HCT116 (cell line): ENCODE data around the gene TMEM184B. TPM values are rescaled to one million over a fixed set of nuclear protein-coding genes. Genes with fewer than 3 reads are reported as not detected.

Experiments used
- ATAC-seq: fragments of 200-7000 bp; cut with Tn5 transposase; 2 replicates; pipeline ENCODE4 v1.9.1; 2020; ENCODE audit warnings: mild to moderate bottlenecking, moderate library complexity
- BruUV-seq: library from RNA; stranded (reverse); fragments of 400-500 nt; replicated peaks from 2 replicates; lab custom pipeline; 2021; lab: Mats Ljungman, UMichigan
- CTCF ChIA-PET: fragments of 300-600 bp; sonication (Branson Sonifier 250); formaldehyde crosslinking; loops from one replicate; lab custom pipeline; 2021; ENCODE audit warnings: antibody characterized with exemption; lab: Charles Lee
- POLR2A ChIA-PET: fragments of 300-600, 350-600 bp; sonication (Branson Sonifier 250); formaldehyde crosslinking; loops from one replicate; lab custom pipeline; 2021; ENCODE audit warnings: antibody characterized with exemption; lab: Charles Lee
- RAD21 ChIA-PET, 2 experiments: fragments of 300-600 bp; sonication (Branson Sonifier 250); formaldehyde crosslinking; loops; one replicate each; lab custom pipeline; 2023; ENCODE audit warnings: low total read pairs in 2 of 2; ENCODE audit not compliant: uncharacterized antibody in 2 of 2, unreplicated experiment in 2 of 2, low non-redundant PET in 1 of 2; lab: Charles Lee
- DNase-seq: peaks from one replicate; pipeline ENCODE4 v3.0.0-alpha.2; 2010; ENCODE audit warnings: low read depth, low spot score
- H2AFZ ChIP-seq: fragments of 200-600 bp; shearing (Covaris generic), sonication (generic); 2 replicates; pipeline ENCODE4 v1.6.1; 2017; ENCODE audit warnings: low read depth, mixed run types, mixed read lengths, antibody characterized with exemption, low read length; ENCODE audit not compliant: poor library complexity, severe bottlenecking
- H3K27ac ChIP-seq: 2 replicates; pipeline ENCODE4 v1.5.1; 2012; ENCODE audit warnings: low read depth, low read length
- H3K27me3 ChIP-seq: fragments of 200-600 bp; sonication (generic); 2 replicates; pipeline ENCODE4 v1.6.1; 2016; ENCODE audit warnings: mixed run types, low read length, mixed read lengths; ENCODE audit not compliant: insufficient read depth
- H3K36me3 ChIP-seq, 2 experiments: fragments of 200-500 bp in 1 of 2; fragments of 200-600 bp in 1 of 2; sonication (Bioruptor generic) in 1 of 2; sonication (generic) in 1 of 2; 2 replicates each; pipeline versions ENCODE4 v1.5.1 to v1.6.1; 2014 to 2016; ENCODE audit warnings: low read length in 2 of 2, inconsistent platforms in 1 of 2, mixed read lengths in 1 of 2, mixed run types in 1 of 2; ENCODE audit not compliant: insufficient read depth in 2 of 2, control insufficient read depth in 1 of 2
- H3K4me1 ChIP-seq, 2 experiments: fragments of 200-600 bp in 1 of 2; sonication (generic) in 1 of 2; 2 replicates each; pipeline versions ENCODE4 v1.5.1 to v1.6.1; 2012 to 2017; ENCODE audit warnings: low read length in 2 of 2, inconsistent platforms in 1 of 2, mild to moderate bottlenecking in 1 of 2, mixed read lengths in 1 of 2, mixed run types in 1 of 2, moderate library complexity in 1 of 2; ENCODE audit not compliant: insufficient read depth in 2 of 2, control insufficient read depth in 1 of 2
- H3K4me2 ChIP-seq: fragments of 200-600 bp; sonication (generic); 2 replicates; pipeline ENCODE4 v1.6.1; 2017; ENCODE audit warnings: mixed run types, low read length, mixed read lengths
- H3K4me3 ChIP-seq, 2 experiments: fragments of 200-600 bp in 1 of 2; sonication (generic) in 1 of 2; replicated peaks in 1 of 2; 2 replicates each; pipeline ENCODE4 v1.5.1; 2011 to 2016; ENCODE audit warnings: low read length in 2 of 2, control low read depth in 1 of 2, low read depth in 1 of 2, mild to moderate bottlenecking in 1 of 2, mixed read lengths in 1 of 2, mixed run types in 1 of 2
- H3K79me2 ChIP-seq: fragments of 200-600 bp; sonication (generic); 2 replicates; pipeline ENCODE4 v1.6.1; 2017; ENCODE audit warnings: mild to moderate bottlenecking, mixed run types, low read length, moderate library complexity, mixed read lengths; ENCODE audit not compliant: insufficient read depth
- H3K9ac ChIP-seq: fragments of 200-600 bp; sonication (generic); 2 replicates; pipeline ENCODE4 v1.6.1; 2016; ENCODE audit warnings: low read length, mixed read lengths
- H3K9me2 ChIP-seq: fragments of 200-600 bp; sonication (generic), shearing (Covaris generic); 2 replicates; pipeline ENCODE4 v1.6.1; 2017; ENCODE audit warnings: mixed run types, mild to moderate bottlenecking, moderate library complexity; ENCODE audit not compliant: insufficient read depth
- H3K9me3 ChIP-seq, 2 experiments: fragments of 200-500 bp in 1 of 2; fragments of 200-600 bp in 1 of 2; sonication (Bioruptor generic) in 1 of 2; sonication (generic) in 1 of 2; 2 replicates each; pipeline ENCODE4 v1.6.1; 2014 to 2017; ENCODE audit warnings: low read length in 2 of 2, mixed read lengths in 2 of 2, inconsistent platforms in 1 of 2, low read depth in 1 of 2, mild to moderate bottlenecking in 1 of 2, mixed run types in 1 of 2, moderate library complexity in 1 of 2; ENCODE audit not compliant: control insufficient read depth in 1 of 2, insufficient read depth in 1 of 2
- H4K20me1 ChIP-seq: fragments of 200-600 bp; sonication (generic), shearing (Covaris generic); 2 replicates; pipeline ENCODE4 v1.6.1; 2017; ENCODE audit warnings: mixed run types, mild to moderate bottlenecking, moderate library complexity; ENCODE audit not compliant: insufficient read depth
- CEBPB ChIP-seq: IDR thresholded peaks from 2 replicates; pipeline ENCODE4 v1.6.1; 2012; ENCODE audit warnings: low read depth
- EGR1 ChIP-seq: IDR thresholded peaks from 2 replicates; pipeline ENCODE4 v1.6.1; 2012; ENCODE audit warnings: low read depth
- ELF1 ChIP-seq: IDR thresholded peaks from 2 replicates; pipeline ENCODE4 v1.6.1; 2012; ENCODE audit warnings: low read depth, borderline replicate concordance
- EZH2 ChIP-seq: fragments of 200-600 bp; sonication (generic); IDR thresholded peaks from 2 replicates; pipeline ENCODE4 v1.6.1; 2017; ENCODE audit warnings: antibody characterized with exemption, mixed run types
- FOSL1 ChIP-seq: IDR thresholded peaks from 2 replicates; pipeline ENCODE4 v1.6.1; 2012; ENCODE audit warnings: low read depth
- RAD21 ChIP-seq: IDR thresholded peaks from 2 replicates; pipeline ENCODE4 v1.6.1; 2012; ENCODE audit warnings: low read depth, mild to moderate bottlenecking
- SIN3A ChIP-seq: IDR thresholded peaks from 2 replicates; pipeline ENCODE4 v1.6.1; 2012; ENCODE audit warnings: low read depth
- YY1 ChIP-seq: IDR thresholded peaks from 2 replicates; pipeline ENCODE4 v1.6.1; 2011; ENCODE audit warnings: low read length, low read depth, moderate library complexity, mild to moderate bottlenecking; ENCODE audit not compliant: insufficient replicate concordance; ENCODE audit errors: extremely low read depth
- ZNF274 ChIP-seq: fragments of 200-500 bp; sonication (Bioruptor generic); IDR thresholded peaks from 2 replicates; pipeline ENCODE4 v1.6.1; 2014; ENCODE audit warnings: mild to moderate bottlenecking, low read depth, low read length, inconsistent platforms
- intact Hi-C: fragments of 100-400 bp; cut with micrococcal nuclease; formaldehyde crosslinking; loops from 2 replicates; pipeline ENCODE4 v1.10.0; 2022
- total RNA-seq: library from RNA; stranded (reverse); gene quantifications from one replicate; pipeline ENCODE4 v1.2.1, GENCODE V29; 2021; ENCODE audit not compliant: unreplicated experiment
- TF ChIP-seq, protein P1 (sequence below), 3 experiments: fragments of 200-600 bp in 1 of 3; sonication (generic) in 1 of 3; IDR thresholded peaks in 2 of 3; conservative IDR thresholded peaks in 1 of 3; 2 replicates each; pipeline ENCODE4 v1.5.1; 2012 to 2017; ENCODE audit warnings: low read depth in 2 of 3, low read length in 2 of 3, antibody characterized with exemption in 1 of 3, borderline replicate concordance in 1 of 3, control low read depth in 1 of 3, mild to moderate bottlenecking in 1 of 3, mixed read lengths in 1 of 3, mixed run types in 1 of 3, moderate library complexity in 1 of 3; ENCODE audit not compliant: insufficient read depth in 1 of 3
- TF ChIP-seq, protein P2 (sequence below): IDR thresholded peaks from 2 replicates; pipeline ENCODE4 v1.6.1; 2012; ENCODE audit warnings: low read depth

TMEM184B gene
- total RNA-seq, 1 experiment from 2014 or later = 66.0 TPM

DNA sequence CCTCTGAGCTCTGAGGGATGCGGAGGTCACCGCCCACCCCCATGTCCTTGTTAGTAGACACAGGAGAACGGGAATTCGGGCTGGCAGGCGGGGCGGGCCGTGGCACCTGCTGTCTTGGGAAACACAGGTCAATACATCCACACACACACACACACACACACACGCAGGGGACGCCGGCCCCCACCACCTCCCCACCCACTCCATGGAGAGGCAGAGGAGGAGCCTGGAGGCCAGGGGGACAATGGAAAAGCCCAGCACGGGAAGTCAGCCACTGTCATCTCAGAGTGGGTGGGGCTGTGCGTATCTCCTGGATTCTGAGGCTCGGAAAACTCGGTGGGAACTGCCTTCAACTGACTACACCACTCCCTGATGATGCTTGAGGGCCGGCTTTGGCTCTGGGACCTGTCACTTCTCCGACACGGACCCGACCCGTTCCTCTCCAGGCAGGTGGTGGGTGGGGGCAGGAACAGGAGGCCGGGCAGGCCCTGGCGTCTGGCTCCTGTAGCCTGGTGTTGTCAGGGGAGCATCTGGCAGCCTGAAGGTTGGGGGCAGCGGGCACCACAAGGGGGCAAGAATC, 18.5 kb upstream of the TMEM184B start:
- POLR2A ChIA-PET = no interaction called here
- TF ChIP-seq ZNF274 = no peak
- TF ChIP-seq, all 23 proteins: peak for 0
- no peaks in the 10 kb centered on the region for H3K9me2 ChIP-seq
- H3K4me1 ChIP-seq = no peaks in the 10 kb centered on the region
- no peak overlapping the region for H3K4me3 ChIP-seq
- no peaks in the 10 kb centered on the region for H3K27me3 ChIP-seq
- no peaks in the 10 kb centered on the region for H3K9me3 ChIP-seq
- H4K20me1 ChIP-seq = no peaks in the 10 kb centered on the region
- RAD21 ChIA-PET = interaction anchor here in 1 of 2 experiments (0.6 kb wide), 1 partner anchor 208 kb away, joined by 3 read pairs; no protein-coding TSS in a partner anchor
- H3K36me3 ChIP-seq = peaks cover 27 to 36% of the 10 kb centered on the region in 2 experiments; a peak in 3 of 4 replicates
- ATAC-seq (no peak), DNase-seq (no peak)
- no peak overlapping the region for H3K27ac ChIP-seq
- H3K9ac ChIP-seq = no peak overlapping the region
- H3K4me2 ChIP-seq = no peak overlapping the region
- no peak overlapping the region for H2AFZ ChIP-seq
- intact Hi-C loops = no loop called here
- H3K79me2 ChIP-seq = peaks cover 7% of the 10 kb centered on the region; the same call in 1 of the 2 replicates
- CTCF ChIA-PET = no interaction called here
- no TSS peak for BruUV-seq

DNA sequence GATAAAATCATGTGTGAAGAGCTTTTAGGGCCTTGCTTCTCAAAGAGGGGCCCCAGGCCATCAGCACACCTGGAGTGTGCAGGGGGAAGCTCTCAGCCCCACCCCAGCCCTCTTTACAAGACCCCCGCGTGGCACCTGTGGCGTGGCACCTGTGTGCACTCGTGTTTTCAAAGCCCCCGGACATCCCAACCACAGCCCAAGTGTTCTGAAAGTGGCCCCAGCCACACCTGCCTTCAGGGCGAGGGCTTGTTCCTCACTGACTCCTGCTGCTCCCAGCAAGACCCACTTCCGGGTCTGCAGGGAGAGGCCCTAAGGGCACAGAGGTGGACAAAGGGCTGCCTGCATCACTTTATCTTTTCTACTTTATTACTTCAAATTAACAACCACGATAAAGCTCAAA, 17.5 kb upstream of the TMEM184B start:
- ChIA-PET CTCF (no interaction called here), POLR2A (no interaction called here), RAD21 (no interaction called here)
- no peak overlapping the region for H3K9ac ChIP-seq
- no peaks in the 10 kb centered on the region for H3K27me3 ChIP-seq
- no peak for ATAC-seq
- H3K9me2 ChIP-seq = no peaks in the 10 kb centered on the region
- no peak overlapping the region for H3K4me3 ChIP-seq
- BruUV-seq = no TSS peak
- no peak overlapping the region for H3K4me2 ChIP-seq
- H3K36me3 ChIP-seq = peaks cover 24 to 27% of the 10 kb centered on the region in 2 experiments; a peak in 3 of 4 replicates
- H3K27ac ChIP-seq = no peak overlapping the region
- DNase-seq = no peak
- intact Hi-C loops = no loop called here
- H4K20me1 ChIP-seq = no peaks in the 10 kb centered on the region
- no peaks in the 10 kb centered on the region for H3K9me3 ChIP-seq
- no peak overlapping the region for H2AFZ ChIP-seq
- no peaks in the 10 kb centered on the region; the same call in 1 of the 2 replicates for H3K79me2 ChIP-seq
- no peaks in the 10 kb centered on the region for H3K4me1 ChIP-seq
- TF ChIP-seq ZNF274 (no peak), RAD21 (no peak), EZH2 (no peak), CEBPB (no peak), FOSL1 (no peak), YY1 (no peak), SIN3A (no peak), ELF1 (no peak), EGR1 (no peak)
- TF ChIP-seq, protein P1, sequence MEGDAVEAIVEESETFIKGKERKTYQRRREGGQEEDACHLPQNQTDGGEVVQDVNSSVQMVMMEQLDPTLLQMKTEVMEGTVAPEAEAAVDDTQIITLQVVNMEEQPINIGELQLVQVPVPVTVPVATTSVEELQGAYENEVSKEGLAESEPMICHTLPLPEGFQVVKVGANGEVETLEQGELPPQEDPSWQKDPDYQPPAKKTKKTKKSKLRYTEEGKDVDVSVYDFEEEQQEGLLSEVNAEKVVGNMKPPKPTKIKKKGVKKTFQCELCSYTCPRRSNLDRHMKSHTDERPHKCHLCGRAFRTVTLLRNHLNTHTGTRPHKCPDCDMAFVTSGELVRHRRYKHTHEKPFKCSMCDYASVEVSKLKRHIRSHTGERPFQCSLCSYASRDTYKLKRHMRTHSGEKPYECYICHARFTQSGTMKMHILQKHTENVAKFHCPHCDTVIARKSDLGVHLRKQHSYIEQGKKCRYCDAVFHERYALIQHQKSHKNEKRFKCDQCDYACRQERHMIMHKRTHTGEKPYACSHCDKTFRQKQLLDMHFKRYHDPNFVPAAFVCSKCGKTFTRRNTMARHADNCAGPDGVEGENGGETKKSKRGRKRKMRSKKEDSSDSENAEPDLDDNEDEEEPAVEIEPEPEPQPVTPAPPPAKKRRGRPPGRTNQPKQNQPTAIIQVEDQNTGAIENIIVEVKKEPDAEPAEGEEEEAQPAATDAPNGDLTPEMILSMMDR (IDR thresholded peaks at IDR 0.05 in 2 of 3, conservative IDR thresholded peaks at IDR 0.05 in 1 of 3; ENCODE audit: borderline replicate concordance in 1 of 3, insufficient read depth in 1 of 3, low read depth in 2 of 3, low read length in 2 of 3) = no peak
- TF ChIP-seq, protein P2, sequence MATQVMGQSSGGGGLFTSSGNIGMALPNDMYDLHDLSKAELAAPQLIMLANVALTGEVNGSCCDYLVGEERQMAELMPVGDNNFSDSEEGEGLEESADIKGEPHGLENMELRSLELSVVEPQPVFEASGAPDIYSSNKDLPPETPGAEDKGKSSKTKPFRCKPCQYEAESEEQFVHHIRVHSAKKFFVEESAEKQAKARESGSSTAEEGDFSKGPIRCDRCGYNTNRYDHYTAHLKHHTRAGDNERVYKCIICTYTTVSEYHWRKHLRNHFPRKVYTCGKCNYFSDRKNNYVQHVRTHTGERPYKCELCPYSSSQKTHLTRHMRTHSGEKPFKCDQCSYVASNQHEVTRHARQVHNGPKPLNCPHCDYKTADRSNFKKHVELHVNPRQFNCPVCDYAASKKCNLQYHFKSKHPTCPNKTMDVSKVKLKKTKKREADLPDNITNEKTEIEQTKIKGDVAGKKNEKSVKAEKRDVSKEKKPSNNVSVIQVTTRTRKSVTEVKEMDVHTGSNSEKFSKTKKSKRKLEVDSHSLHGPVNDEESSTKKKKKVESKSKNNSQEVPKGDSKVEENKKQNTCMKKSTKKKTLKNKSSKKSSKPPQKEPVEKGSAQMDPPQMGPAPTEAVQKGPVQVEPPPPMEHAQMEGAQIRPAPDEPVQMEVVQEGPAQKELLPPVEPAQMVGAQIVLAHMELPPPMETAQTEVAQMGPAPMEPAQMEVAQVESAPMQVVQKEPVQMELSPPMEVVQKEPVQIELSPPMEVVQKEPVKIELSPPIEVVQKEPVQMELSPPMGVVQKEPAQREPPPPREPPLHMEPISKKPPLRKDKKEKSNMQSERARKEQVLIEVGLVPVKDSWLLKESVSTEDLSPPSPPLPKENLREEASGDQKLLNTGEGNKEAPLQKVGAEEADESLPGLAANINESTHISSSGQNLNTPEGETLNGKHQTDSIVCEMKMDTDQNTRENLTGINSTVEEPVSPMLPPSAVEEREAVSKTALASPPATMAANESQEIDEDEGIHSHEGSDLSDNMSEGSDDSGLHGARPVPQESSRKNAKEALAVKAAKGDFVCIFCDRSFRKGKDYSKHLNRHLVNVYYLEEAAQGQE = no peak
